ENCODE results near the gene NID1. TPM values are rescaled to one million over a fixed set of nuclear protein-coding genes. Genes with fewer than 3 reads are reported as not detected.
A peak's percentile ranks its signal among the peaks of the same experiment; 100 is the strongest.

Gene NID1
- total RNA-seq, 1 donor from 2014 or later: 45.0 TPM

GRCh38 chr1:236035681-236036101, 29.2 kb downstream of the NID1 start:
- DNase-seq (ENCODE audit: low spot score in 2 of 2, unreplicated experiment in 2 of 2): no peak

GRCh38 chr1:236033336-236033735, 31.6 kb downstream of the NID1 start:
- Mint-ChIP-seq H3K27ac (no peak overlapping the region), H3K27me3 (ENCODE audit: low read depth) (no peaks in the 10 kb centered on the region), H3K9me3 (peaks cover 2% of the 10 kb centered on the region), H3K4me3 (no peak overlapping the region), H3K36me3 (peaks cover 2% of the 10 kb centered on the region), H3K4me1 (peaks cover 8% of the 10 kb centered on the region)
- DNase-seq (ENCODE audit: low spot score in 2 of 2, unreplicated experiment in 2 of 2): no peak
- TF ChIP-seq CTCF (IDR thresholded peaks at IDR 0.05; ENCODE audit: unreplicated experiment): no peak

More at GRCh38 chr1:236035681-236036101, 29.2 kb downstream of the NID1 start:
- Mint-ChIP-seq H3K27me3 (ENCODE audit: low read depth) (no peaks in the 10 kb centered on the region), H3K9me3 (peaks cover 2% of the 10 kb centered on the region), H3K4me1 (peaks cover 5% of the 10 kb centered on the region), H3K36me3 (peaks cover 2% of the 10 kb centered on the region), H3K4me3 (no peak overlapping the region), H3K27ac (no peak overlapping the region)
- TF ChIP-seq CTCF (IDR thresholded peaks at IDR 0.05; ENCODE audit: unreplicated experiment): no peak

- no peak for TF ChIP-seq CTCF (IDR thresholded peaks at IDR 0.05; ENCODE audit: unreplicated experiment)
- Mint-ChIP-seq H3K4me1 (peaks cover 8% of the 10 kb centered on the region), H3K9me3 (peaks cover 2% of the 10 kb centered on the region), H3K36me3 (peaks cover 2% of the 10 kb centered on the region), H3K27ac (peak overlapping the region; percentile 2), H3K4me3 (no peak overlapping the region), H3K27me3 (ENCODE audit: low read depth) (no peaks in the 10 kb centered on the region)
- DNase-seq (ENCODE audit: low spot score in 2 of 2, unreplicated experiment in 2 of 2): no peak
These were observed 34.4 kb downstream of the NID1 start for GRCh38 chr1:236030534-236030933.

GRCh38 chr1:236029428-236029940, 35.4 kb downstream of the NID1 start:
- DNase-seq (ENCODE audit: low spot score in 2 of 2, unreplicated experiment in 2 of 2): no peak
- Mint-ChIP-seq H3K4me1 (peaks cover 8% of the 10 kb centered on the region), H3K36me3 (peaks cover 3% of the 10 kb centered on the region), H3K9me3 (no peaks in the 10 kb centered on the region), H3K27ac (no peak overlapping the region), H3K4me3 (no peak overlapping the region), H3K27me3 (ENCODE audit: low read depth) (no peaks in the 10 kb centered on the region)
- TF ChIP-seq CTCF (IDR thresholded peaks at IDR 0.05; ENCODE audit: unreplicated experiment): no peak

GRCh38 chr1:236027104-236027503, 37.8 kb downstream of the NID1 start:
- Mint-ChIP-seq H3K27me3 (ENCODE audit: low read depth) (no peaks in the 10 kb centered on the region), H3K27ac (peak overlapping the region; percentile 39)

More at GRCh38 chr1:236027104-236027503, 37.8 kb downstream of the NID1 start:
- Mint-ChIP-seq H3K36me3 (peaks cover 6% of the 10 kb centered on the region), H3K4me1 (peaks cover 8% of the 10 kb centered on the region), H3K4me3 (no peak overlapping the region), H3K9me3 (no peaks in the 10 kb centered on the region)
- DNase-seq (ENCODE audit: low spot score in 2 of 2, unreplicated experiment in 2 of 2): no peak
- no peak for TF ChIP-seq CTCF (IDR thresholded peaks at IDR 0.05; ENCODE audit: unreplicated experiment)

All from mesothelial cell of epicardium (in vitro differentiated cells).